ENCODE data around the gene VPS51.
"Not testable (repeated sequence)": the region's sequence is repeated elsewhere in the genome, so short reads cannot be mapped to it uniquely, and the experiment has no call there.

VPS51 gene

GRCh38 chr11:65135633-65136145, 39.7 kb downstream of the VPS51 start:
- TF ChIP-seq CTCF (IDR thresholded peaks at IDR 0.05) = no peak
- peak overlapping the region; percentile 83 for H3K4me3 ChIP-seq
- DNase-seq (ENCODE audit: low spot score) = no peak
- peak overlapping the region; percentile 94 to 98 for H3K27ac ChIP-seq

- TF ChIP-seq CTCF (IDR thresholded peaks at IDR 0.05) = no peak
- DNase-seq (ENCODE audit: low spot score) = no peak
- no peak overlapping the region for H3K4me3 ChIP-seq
- no peak overlapping the region for H3K27ac ChIP-seq
Measured at GRCh38 chr11:65136515-65137096, 40.6 kb downstream of the VPS51 start.

GRCh38 chr11:65141896-65142494, 46.0 kb downstream of the VPS51 start:
- no peak for DNase-seq (ENCODE audit: low spot score)
- no peak overlapping the region for H3K4me3 ChIP-seq
- no peak for TF ChIP-seq CTCF (IDR thresholded peaks at IDR 0.05)
- H3K27ac ChIP-seq = no peak overlapping the region

- TF ChIP-seq CTCF (IDR thresholded peaks at IDR 0.05) = no peak
- Histone ChIP-seq H3K4me3 (no peak overlapping the region), H3K27ac (no peak overlapping the region)
- DNase-seq (ENCODE audit: low spot score) = no peak
Measured at GRCh38 chr11:65147352-65148075, 51.5 kb downstream of the VPS51 start.

GRCh38 chr11:65148657-65149056, 52.6 kb downstream of the VPS51 start:
- H3K27ac ChIP-seq = no peak overlapping the region
- no peak overlapping the region for H3K4me3 ChIP-seq
- DNase-seq (ENCODE audit: low spot score) = no peak
- TF ChIP-seq CTCF (IDR thresholded peaks at IDR 0.05) = no peak

GRCh38 chr11:65150131-65150508, 54.1 kb downstream of the VPS51 start:
- peak overlapping the region in 1 of 2 donors; percentile 29 for H3K27ac ChIP-seq
- not testable (repeated sequence) for DNase-seq (ENCODE audit: low spot score); H3K4me3 ChIP-seq

GRCh38 chr11:65150509-65151299, 54.7 kb downstream of the VPS51 start:
- H3K27ac ChIP-seq = peak overlapping the region; percentile 29 to 75
- peak; percentile 83 for DNase-seq (ENCODE audit: low spot score)
- no peak for TF ChIP-seq CTCF (IDR thresholded peaks at IDR 0.05)
- no peak overlapping the region for H3K4me3 ChIP-seq
